HG03095 (cell line): ENCODE measurements around the gene BRD8.
"Not testable (repeated sequence)": the region's sequence is repeated elsewhere in the genome, so short reads cannot be mapped to it uniquely, and the experiment has no call there.

ENCODE experiments used
- ATAC-seq: cut with Tn5 transposase; IDR thresholded peaks from one replicate; pipeline ENCODE4 v1.9.1; 2021; ENCODE audit warnings: moderate library complexity; ENCODE audit not compliant: unreplicated experiment

Gene BRD8, protein sequence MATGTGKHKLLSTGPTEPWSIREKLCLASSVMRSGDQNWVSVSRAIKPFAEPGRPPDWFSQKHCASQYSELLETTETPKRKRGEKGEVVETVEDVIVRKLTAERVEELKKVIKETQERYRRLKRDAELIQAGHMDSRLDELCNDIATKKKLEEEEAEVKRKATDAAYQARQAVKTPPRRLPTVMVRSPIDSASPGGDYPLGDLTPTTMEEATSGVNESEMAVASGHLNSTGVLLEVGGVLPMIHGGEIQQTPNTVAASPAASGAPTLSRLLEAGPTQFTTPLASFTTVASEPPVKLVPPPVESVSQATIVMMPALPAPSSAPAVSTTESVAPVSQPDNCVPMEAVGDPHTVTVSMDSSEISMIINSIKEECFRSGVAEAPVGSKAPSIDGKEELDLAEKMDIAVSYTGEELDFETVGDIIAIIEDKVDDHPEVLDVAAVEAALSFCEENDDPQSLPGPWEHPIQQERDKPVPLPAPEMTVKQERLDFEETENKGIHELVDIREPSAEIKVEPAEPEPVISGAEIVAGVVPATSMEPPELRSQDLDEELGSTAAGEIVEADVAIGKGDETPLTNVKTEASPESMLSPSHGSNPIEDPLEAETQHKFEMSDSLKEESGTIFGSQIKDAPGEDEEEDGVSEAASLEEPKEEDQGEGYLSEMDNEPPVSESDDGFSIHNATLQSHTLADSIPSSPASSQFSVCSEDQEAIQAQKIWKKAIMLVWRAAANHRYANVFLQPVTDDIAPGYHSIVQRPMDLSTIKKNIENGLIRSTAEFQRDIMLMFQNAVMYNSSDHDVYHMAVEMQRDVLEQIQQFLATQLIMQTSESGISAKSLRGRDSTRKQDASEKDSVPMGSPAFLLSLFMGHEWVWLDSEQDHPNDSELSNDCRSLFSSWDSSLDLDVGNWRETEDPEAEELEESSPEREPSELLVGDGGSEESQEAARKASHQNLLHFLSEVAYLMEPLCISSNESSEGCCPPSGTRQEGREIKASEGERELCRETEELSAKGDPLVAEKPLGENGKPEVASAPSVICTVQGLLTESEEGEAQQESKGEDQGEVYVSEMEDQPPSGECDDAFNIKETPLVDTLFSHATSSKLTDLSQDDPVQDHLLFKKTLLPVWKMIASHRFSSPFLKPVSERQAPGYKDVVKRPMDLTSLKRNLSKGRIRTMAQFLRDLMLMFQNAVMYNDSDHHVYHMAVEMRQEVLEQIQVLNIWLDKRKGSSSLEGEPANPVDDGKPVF

DNA sequence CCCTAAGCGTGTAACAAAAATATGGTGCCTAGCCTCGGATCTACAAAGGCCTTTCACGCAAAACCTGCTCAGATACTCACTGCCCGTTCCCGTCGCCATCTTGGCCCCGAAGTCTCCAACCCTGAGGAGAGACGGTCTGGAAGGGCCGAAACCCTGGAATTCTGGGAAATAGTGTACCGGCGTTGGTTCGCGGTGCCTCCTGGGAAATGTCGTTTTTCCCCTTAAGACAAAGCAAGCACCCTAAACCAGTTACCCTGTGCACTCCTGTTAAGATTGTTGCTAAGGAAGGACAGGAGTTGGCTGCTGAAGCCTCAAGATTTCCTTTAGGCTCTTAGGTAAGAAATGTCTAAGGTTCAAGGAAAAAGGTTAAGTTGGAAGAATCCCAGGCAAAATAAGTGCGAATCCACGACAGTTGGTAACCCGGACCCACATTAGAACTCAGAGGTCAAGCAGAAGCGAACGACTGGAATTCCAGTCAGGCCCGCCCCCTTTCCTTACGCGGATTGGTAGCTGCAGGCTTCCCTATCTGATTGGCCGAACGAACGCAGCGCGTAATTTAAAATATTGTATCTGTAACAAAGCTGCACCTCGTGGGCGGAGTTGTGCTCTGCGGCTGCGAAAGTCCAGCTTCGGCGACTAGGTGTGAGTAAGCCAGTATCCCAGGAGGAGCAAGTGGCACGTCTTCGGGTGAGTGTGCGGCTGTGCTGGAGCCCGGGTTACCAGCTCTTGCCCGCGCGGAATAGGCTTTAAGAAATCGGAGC, at the start of gene BRD8, which contains the start of gene KIF20A:
TSS of gene BRD8 (minus strand) at position 115 of the 761 bp plus-strand sequence. CDS start at position 99, 16 bp downstream.
TSS of gene KIF20A (plus strand) at position 597 of the 761 bp plus-strand sequence. CDS start 569 bp downstream, outside the sequence.
- peak; percentile 76 for ATAC-seq

DNA sequence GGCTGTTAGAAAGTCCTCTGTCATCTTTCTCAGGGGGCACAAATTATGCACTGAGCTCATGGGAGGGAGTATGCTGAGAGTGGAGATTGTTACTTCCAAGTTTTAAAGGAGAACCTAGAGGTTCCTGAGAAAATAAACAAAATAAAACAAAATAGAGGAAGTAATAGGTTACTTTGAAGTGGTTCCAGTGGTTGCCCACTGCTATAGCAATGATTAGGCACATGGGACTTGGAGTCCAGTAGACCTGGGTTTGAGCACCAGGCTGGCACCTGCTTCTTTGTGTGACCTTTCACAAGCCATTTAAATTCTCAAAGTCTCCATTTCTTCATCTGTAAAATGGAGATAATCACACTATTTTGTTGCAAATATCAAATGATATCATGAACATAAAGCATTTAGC, 48.5 kb upstream of the BRD8 start:
- no peak for ATAC-seq

DNA sequence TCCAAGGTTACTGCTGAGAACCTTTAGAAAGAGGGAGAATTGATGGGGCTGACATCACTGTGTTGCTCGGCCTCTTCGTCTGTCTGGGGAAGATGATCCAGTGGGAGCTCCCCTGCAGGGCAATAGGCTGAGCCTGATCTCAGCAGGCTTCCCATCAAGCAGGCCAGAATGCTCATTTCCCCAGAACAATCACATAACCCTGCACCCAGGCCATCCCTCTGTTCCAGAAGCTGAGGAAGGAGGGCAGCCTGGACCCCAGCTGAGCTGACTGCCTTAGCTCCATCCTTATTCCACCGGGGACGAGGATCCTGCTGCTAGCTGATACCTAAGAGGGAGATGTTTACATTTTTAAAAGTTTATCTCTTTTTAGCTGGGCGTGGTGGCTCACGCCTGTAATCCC, 46.3 kb upstream of the BRD8 start:
- no peak for ATAC-seq

DNA sequence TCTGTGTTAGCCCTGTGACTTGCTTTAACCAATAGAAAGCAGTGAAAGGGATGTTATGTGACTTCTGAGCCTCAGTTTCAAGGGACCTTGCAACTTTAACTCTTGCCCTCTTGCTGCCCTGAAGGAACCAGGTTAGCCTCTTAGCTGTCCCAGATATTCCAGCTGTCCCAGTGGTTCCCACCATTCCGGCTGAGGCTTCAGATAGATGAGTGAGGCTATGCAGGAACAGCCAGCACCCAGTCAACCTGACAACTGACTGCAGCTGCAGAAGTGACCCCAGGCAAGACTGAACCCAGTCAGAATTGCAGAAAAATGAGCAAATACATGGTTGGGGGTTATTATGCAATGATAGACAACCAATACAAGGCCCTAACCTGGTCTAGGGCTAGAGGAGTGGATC, 45.1 kb upstream of the BRD8 start:
- no peak for ATAC-seq

DNA sequence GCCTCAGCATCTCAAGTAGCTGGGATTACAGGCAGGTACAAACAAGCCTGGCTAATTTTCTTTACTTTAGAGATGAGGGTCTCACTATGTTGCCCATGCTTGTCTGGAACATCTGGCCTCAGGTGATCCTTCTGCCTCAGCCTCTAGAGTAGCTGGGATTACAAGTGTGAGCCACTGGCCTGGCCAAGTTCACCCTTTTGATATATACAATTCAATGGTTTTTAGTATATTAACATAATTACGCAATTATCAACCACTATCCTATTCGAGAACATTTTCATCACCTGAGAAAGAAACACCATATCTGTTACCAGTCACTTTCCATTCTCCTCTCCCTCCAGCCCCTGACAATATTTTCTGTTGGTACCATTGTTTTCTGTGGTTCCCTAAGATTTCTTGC, 38.4 kb upstream of the BRD8 start:
- ATAC-seq, result no peak

DNA sequence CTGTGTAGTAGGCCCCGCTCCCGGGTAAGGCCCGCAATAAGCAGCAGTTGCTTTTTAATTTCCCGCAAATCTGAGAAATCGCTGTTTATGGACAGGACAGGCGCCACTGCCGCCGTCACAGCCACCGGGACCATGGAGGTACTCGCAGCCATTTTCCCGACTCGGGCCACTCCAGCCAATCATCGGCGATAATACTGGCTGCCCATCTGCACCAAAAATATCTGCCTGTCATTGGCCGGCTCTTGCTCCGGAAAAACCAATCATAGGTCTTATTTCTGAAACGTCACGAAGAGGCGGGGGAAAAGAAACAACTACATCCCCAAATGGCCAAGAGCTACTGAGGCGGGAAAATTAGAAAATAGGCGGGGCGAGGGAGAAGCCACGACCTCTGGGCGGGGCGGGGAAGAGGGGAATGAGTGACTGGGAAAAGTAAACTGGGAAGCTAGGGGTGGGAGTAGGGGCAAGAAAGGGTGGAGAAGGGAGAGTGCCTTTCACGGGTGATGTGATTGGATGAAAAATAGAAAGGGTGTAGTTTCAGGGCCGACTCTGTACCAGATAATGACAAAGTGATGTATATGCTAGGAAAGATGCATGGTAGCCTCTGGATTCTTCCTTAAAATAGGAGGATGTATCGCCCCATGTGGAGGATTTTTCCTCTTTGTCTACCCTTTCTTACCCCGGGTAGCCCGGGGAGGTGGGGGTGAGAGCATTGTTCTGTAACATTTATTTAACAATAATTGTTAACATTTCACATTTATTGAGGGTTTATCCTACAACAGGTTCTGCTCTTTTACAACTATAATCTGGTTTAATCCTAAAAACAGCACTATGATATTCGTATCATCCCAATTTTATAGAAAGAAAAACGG, 35.0 kb upstream of the BRD8 start, which contains the start of gene CDC23:
TSS of gene CDC23 (minus strand) at position 163 of the 869 bp plus-strand sequence. CDS start at position 152, 11 bp downstream.
- peak; percentile 95 for ATAC-seq

DNA sequence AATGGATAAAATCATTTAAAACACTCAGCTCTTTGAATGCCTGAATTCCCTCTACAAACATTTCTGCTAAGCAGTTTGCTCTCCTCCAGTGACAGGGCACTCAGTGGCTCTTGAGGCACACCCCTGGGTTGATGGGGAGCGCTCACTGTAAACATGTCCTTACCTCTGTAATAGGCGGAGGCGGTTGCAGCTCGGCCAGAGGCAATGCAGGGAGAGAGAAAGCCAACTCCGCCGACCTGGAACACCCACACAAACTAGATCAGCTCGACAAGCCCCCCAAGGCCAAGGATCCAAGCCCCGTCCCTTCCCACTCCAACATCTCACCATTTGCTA, 34.4 kb upstream of the BRD8 start:
- peak; percentile 16 for ATAC-seq

DNA sequence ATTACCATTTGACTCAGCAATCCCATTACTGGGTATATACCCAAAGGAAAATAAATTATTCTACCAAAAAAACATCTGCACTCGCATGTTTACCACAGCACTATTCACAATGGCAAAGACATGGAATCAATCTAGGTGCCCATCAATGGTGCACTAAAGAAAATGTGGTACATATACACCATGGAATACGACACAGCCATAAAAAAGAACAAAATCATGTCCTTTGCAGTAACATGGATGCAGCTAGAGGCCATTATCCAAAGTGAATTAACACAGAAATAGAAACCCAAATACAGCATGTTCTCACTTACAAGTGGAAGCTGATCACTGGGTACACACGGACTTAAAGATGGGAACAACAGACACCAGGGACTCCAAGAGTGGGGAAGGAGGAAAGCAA, 32.6 kb upstream of the BRD8 start:
- ATAC-seq, result no peak

DNA sequence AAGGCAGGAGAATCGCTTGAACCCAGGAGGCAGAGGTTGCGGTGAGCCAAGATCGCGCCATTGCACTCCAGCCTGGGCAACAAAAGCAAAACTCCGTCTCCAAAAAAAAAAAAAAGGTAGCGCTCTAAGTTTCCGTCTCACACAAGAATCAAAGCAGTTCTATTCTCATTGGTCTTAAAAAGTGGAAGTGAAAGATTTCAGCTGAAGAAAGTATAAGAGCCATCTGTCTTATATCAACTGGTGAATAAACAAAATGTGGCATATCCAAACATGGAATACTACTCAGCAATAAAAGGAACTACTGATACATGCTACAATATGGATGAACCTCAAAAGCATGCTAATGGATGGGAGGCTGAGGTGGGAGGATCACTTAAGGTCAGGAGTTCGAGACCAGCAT, 15.4 kb upstream of the BRD8 start:
- not testable (repeated sequence) for ATAC-seq

DNA sequence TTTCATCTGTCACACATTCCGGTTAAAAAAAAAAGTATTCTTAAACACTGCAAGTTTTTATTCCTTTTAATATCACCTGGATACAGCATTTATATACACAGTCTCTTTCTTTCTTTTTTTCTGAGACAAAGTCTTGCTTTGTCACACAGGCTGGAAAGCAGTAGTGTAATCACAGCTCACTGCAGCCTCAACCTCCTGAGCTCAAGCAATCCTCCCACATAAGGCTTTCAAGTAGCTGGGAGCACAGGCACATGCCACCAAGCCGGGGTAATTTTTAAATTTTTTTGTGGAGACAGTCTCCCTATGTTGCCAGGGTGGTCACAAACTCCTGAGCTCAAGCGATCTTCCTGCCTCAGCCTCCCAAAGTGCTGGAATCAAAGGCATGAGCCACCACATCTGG, 14.4 kb upstream of the BRD8 start:
- ATAC-seq, result no peak

DNA sequence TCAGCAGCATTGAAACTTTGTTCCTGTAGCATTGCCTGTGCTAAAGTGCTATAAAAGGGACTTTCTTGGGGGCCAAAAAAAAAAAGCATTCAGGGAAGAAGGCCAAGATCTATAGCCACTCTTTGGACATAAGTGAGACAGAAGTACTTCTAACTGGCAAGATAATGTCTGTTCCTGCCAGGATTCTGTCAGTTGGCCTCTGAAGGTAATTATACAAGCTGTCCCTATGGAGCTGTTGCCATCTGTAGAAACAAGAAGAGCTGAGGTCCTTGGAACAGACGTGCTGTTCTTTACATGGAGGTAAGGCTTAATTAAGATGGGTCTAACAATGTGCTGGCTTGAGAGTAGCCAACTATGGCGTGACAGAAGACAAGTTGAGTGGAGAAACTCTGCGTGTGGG, 10.2 kb upstream of the BRD8 start:
- ATAC-seq, result no peak

DNA sequence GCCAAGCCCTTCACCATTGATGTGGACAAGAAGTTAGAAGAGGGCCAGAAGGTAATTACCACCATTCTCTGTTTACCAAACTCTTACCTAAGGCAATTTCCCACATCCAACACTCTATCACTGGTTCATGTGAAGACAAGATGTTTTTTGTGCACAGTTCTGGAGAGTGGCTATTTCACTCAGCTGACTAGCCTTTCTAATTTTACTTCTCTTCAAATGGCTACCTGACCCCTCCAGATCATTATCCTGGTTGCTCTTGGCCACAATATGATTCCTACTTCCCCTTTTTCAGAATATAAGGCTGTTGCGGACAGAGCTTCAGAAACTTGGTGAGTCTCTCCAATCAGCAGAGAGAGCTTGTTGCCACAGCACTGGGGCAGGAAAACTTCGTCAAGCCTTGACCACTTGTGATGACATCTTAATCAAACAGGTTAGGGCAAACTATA, 7.6 kb upstream of the BRD8 start:
- peak; percentile 53 for ATAC-seq

DNA sequence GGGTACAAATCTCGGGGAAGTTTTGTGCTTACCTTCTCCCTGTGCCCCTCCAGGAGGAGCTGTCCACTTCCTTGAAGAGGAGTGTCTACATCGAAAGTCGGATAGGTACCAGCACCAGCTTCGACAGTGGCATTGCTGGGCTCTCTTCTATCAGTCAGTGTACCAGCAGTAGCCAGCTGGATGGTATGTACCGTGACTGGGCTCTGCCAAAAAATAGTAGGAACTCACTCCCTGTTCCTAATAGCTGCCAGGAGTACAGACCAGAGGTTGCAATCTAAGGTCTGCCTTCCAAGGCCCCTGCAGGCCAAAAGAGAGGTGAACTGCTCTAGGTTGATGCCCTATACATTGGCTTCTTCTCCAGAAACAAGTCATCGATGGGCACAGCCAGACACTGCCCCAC, 4.4 kb upstream of the BRD8 start:
- ATAC-seq, result no peak

DNA sequence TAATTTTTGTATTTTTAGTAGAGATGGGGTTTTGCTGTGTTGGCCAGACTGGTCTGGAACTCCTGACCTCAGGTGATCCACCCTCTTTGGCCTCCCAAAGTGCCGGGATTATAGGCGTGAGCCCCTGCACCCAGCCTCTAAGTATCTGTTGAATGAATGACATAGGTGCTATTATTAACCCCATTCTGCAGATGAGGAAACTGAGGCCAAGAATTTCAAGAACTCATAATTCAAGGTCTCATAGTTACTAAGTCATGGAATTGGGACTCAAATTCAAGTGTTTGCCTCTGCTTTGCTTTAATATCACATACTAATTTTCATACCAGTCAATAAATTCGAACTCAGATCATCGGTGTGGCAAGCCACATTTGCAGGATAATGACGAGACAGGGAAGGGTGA, 2.4 kb upstream of the BRD8 start:
- no peak for ATAC-seq

DNA sequence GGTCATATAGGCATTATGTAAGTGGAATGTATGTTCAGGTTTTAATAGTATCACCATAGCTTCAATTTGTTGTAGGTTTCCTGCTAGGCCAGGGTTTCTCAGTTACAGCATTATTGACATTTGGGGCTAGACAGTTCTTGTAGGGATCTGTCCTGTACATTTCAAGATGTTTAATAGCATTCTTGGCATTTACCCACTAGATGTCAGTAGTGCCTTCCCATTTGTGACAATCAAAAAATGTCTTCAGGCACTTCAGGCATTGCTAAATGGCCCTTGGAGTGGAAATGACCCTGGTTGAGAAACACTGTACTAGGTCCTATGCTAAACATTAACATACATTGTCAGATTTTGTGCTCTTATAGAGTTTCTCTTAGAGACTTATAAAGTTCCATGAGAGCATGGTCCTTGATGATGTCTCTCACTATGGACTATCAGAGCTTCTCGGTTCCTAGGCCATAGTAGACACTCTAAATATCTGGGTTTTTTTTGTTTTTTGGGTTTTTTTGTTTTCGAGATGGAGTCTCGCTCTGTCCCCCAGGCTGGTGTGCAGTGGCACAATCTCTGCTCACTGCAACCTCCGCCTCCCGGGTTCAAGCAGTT, 1.9 kb upstream of the BRD8 start:
- ATAC-seq, result no peak

DNA sequence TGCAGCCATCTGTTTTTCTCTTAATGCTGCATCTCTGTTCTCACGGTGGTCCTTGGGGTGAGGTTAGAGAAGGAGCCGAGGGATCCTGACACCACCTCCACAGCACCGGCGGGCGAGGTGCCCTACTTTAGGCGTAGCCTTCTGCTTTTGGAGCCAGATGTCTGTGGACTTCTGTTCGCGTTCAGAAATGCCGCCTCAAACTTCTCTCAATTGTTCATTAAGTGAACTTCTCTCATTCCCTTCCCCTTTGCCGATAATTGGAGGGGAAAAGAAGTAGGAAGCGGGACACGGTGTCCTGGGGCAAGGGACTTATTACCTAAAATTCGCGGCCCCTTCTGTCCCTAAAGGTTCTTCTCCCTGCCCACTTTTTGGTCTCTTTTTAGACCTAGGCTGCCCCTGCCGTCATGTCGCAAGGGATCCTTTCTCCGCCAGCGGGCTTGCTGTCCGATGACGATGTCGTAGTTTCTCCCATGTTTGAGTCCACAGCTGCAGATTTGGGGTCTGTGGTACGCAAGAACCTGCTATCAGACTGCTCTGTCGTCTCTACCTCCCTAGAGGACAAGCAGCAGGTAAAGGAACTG, 937 bp upstream of the BRD8 start:
- no peak for ATAC-seq

DNA sequence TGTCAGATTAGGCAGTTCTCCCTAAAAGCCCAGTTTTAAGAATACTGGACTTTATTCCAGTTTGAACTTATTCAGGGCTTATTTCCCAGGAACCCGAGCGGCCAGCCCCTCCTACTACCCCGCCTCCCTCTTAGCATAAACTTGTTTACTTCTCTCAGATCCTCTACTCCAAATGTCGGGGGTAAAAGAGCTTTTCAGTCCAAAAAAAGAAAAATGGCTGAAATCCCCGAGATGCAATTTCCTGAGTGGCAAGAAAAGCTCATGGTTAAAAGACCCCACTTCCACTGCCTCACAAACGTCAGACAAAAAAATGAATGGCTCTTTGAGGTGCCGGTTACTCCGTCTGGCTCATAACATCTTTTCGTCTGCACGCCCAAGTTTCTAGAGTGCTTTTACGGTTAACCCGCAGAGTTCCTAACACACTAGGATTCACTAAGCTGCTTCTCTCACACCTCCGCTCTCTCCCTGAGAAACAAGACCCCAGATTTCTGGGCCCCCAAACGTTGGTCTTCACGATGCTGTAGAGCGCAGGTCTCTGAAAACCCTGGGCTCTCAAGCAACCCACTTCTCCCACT, 402 bp downstream of the BRD8 start:
- no peak for ATAC-seq

DNA sequence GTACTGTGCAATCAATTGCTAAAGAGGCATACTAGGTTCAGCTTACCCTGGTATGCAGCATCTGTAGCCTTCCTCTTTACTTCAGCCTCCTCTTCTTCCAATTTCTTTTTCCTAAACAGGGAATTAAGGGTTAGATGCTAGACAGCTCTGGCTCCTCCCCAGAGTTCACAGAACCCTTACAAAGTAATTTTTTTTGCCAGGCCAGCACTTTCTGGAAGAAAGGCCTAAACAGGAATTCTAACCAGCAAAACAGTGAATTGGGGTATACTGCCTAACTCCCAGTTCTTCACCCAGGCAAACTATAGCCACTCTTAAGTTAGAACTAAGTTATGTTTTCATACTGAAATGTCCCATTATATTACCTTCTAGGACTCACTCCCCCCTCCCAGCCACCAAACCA, 8.1 kb downstream of the BRD8 start:
- ATAC-seq, result no peak
